ENCODE results near the gene PFDN2.

PFDN2 gene

DNA sequence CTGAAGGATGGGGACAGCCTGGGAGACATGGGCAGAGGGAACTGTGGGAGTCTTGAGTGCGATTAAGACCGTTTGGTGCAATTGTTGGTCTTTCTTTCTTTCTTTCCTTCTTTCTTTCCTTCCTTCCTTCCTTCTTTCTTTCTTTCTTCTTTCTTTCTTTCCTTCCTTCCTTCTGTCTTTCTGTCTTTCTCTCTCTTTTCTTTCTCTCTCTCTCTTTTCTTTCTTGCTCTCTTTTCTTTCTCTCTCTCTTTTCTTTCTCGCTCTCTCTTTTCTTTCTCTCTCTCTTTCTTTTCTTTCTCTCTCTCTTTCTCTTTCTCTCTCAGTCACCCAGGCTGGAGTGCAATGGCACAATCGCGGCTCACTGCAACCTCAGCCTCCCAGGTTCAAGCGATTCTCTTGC is 22.6 kb downstream of the PFDN2 start:
- H3K36me3 ChIP-seq (ENCODE audit: control insufficient read depth, insufficient read depth, low read length), result peaks cover 4% of the 10 kb centered on the region
- H3K27me3 ChIP-seq (replicated peaks; ENCODE audit: control insufficient read depth, insufficient read depth, low read length), result no peaks in the 10 kb centered on the region
- H3K4me3 ChIP-seq (replicated peaks; ENCODE audit: low read depth, low read length), result no peak overlapping the region
- TF ChIP-seq, protein P1, sequence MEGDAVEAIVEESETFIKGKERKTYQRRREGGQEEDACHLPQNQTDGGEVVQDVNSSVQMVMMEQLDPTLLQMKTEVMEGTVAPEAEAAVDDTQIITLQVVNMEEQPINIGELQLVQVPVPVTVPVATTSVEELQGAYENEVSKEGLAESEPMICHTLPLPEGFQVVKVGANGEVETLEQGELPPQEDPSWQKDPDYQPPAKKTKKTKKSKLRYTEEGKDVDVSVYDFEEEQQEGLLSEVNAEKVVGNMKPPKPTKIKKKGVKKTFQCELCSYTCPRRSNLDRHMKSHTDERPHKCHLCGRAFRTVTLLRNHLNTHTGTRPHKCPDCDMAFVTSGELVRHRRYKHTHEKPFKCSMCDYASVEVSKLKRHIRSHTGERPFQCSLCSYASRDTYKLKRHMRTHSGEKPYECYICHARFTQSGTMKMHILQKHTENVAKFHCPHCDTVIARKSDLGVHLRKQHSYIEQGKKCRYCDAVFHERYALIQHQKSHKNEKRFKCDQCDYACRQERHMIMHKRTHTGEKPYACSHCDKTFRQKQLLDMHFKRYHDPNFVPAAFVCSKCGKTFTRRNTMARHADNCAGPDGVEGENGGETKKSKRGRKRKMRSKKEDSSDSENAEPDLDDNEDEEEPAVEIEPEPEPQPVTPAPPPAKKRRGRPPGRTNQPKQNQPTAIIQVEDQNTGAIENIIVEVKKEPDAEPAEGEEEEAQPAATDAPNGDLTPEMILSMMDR (IDR thresholded peaks at IDR 0.05; ENCODE audit: insufficient read depth, low read length, poor library complexity, severe bottlenecking), result no peak
- DNase-seq (ENCODE audit: extremely low read depth, insufficient read length), result no peak

DNA sequence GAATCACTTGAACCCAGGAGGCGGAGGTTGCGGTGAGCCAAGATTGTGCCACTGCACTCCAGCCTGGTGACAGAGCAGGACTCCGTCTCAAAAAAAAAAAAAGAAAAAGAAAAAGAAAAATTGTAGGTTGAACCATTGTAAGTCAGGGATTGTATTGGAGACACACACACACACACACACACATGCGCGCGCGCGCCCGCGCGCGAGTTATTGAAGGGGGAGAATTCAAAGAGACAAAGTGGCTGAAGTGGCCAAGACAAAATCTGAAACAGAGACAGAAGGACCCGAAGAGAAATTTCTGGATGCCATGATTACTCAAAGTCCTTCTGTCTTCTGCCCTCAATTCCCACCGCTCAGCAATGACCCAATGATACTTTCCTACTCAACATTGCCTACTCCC is 23.4 kb downstream of the PFDN2 start:
- DNase-seq (ENCODE audit: extremely low read depth, insufficient read length), result no peak
- no peak overlapping the region for H3K4me3 ChIP-seq (replicated peaks; ENCODE audit: low read depth, low read length)
- no peaks in the 10 kb centered on the region for H3K36me3 ChIP-seq (ENCODE audit: control insufficient read depth, insufficient read depth, low read length)
- TF ChIP-seq, protein P1 (IDR thresholded peaks at IDR 0.05; ENCODE audit: insufficient read depth, low read length, poor library complexity, severe bottlenecking), result no peak
- H3K27me3 ChIP-seq (replicated peaks; ENCODE audit: control insufficient read depth, insufficient read depth, low read length), result no peaks in the 10 kb centered on the region

DNA sequence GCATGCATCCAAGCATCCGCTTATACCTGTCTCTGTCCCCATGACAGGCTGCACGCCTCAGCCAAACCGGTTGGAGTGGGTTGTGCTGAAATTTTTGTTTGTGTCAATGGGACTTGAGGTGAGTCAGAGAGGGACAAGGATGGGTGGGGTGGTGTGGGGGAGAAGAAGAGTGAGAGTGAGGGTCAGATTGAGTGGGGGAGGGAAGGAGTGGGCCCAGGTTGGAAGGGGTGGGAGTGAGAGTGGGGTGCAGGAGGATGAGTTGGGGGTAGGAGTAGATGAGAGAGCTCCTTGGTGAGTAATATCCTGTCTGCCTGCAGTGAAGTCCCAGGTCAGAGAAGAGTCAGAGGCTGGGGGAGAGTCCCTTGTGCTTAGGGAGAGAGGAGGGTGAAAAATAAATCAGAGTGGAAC is 25.2 kb downstream of the PFDN2 start:
- H3K27me3 ChIP-seq (replicated peaks; ENCODE audit: control insufficient read depth, insufficient read depth, low read length), result no peaks in the 10 kb centered on the region
- H3K4me3 ChIP-seq (replicated peaks; ENCODE audit: low read depth, low read length), result no peak overlapping the region
- DNase-seq (ENCODE audit: extremely low read depth, insufficient read length), result no peak
- H3K36me3 ChIP-seq (ENCODE audit: control insufficient read depth, insufficient read depth, low read length), result no peaks in the 10 kb centered on the region
- TF ChIP-seq, protein P1 (IDR thresholded peaks at IDR 0.05; ENCODE audit: insufficient read depth, low read length, poor library complexity, severe bottlenecking), result no peak

DNA sequence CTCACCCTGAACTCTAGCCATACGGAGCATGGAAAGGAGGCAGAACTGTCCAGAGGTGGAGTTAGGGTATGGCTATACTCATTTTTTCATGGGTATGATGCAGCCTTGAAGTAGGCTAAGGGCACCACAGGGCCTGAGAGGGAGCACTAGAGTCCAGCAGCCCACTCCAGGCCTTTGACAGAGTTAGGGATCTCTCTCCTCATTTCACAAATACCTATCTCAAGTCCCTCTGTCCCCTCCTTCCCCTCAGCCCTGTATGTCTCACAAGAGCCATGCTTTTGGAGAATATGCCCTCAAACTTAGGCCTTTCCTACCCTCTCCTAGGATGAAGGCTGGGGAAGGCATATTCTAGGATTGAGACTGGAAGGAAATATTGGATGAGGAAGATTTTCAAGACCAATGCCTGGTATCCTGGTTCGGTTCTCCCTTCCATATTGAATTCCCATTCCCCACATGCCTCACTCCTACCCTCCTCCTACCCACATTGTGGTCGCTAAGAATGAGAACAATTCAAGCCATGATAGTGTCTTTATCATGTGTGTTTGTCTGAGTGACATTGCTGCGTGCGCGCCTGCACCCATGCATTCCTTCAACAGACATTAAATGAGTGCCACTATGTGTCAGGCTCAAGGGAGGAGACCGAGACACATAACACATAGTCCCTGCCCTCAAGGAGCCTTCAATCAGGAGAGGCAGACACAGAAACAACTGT is 25.9 kb downstream of the PFDN2 start:
- TF ChIP-seq, protein P1 (IDR thresholded peaks at IDR 0.05; ENCODE audit: insufficient read depth, low read length, poor library complexity, severe bottlenecking), result no peak

DNA sequence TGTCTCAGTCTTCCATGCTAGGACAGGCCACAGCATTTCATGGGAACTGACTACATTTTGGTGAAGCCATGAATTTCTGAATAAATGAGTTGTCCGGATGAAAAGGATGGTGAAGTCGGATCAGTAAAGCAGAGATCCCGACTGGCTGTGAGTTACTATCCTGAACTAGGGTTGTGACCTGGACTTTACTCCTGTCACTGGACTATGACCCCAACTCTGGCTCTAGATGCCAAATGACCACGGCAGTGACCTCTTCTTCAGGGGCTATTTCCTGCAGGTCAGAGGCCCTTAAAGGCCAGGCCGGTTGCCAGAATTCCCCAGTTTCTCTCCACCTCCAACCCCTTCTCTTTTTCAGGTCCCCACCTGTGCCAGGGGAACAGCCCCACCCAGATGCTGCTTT is 26.7 kb downstream of the PFDN2 start:
- Histone ChIP-seq H3K27me3 (replicated peaks; ENCODE audit: control insufficient read depth, insufficient read depth, low read length) (no peaks in the 10 kb centered on the region), H3K4me3 (replicated peaks; ENCODE audit: low read depth, low read length) (no peak overlapping the region), H3K36me3 (ENCODE audit: control insufficient read depth, insufficient read depth, low read length) (no peaks in the 10 kb centered on the region)
- no peak for DNase-seq (ENCODE audit: extremely low read depth, insufficient read length)
- TF ChIP-seq, protein P1 (IDR thresholded peaks at IDR 0.05; ENCODE audit: insufficient read depth, low read length, poor library complexity, severe bottlenecking), result no peak

More for the DNA sequence above, 25.9 kb downstream of the PFDN2 start:
- no peak for DNase-seq (ENCODE audit: extremely low read depth, insufficient read length)
- Histone ChIP-seq H3K36me3 (ENCODE audit: control insufficient read depth, insufficient read depth, low read length) (no peaks in the 10 kb centered on the region), H3K27me3 (replicated peaks; ENCODE audit: control insufficient read depth, insufficient read depth, low read length) (no peaks in the 10 kb centered on the region), H3K4me3 (replicated peaks; ENCODE audit: low read depth, low read length) (no peak overlapping the region)

DNA sequence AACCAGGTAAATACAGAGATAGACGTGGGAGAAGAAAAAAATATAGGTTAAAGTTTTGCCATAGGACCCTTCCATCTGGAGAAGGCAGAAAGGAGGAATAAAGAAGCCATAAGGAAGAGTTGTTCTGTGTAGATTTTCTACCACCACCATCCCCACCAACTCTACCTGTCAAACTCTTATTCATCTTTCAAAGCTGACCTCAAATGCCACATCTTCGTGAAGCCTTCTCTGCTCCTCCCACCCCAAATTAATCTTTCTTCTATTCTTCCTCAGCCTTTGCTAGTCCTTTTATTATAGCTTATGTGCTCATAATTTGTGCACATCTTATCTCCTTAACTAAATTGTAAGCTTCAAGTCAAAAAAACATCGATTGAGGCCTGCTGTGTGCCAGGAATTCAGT is 27.2 kb downstream of the PFDN2 start:
- Histone ChIP-seq H3K27me3 (replicated peaks; ENCODE audit: control insufficient read depth, insufficient read depth, low read length) (no peaks in the 10 kb centered on the region), H3K36me3 (ENCODE audit: control insufficient read depth, insufficient read depth, low read length) (no peaks in the 10 kb centered on the region), H3K4me3 (replicated peaks; ENCODE audit: low read depth, low read length) (no peak overlapping the region)
- DNase-seq (ENCODE audit: extremely low read depth, insufficient read length), result no peak
- TF ChIP-seq, protein P1 (IDR thresholded peaks at IDR 0.05; ENCODE audit: insufficient read depth, low read length, poor library complexity, severe bottlenecking), result no peak
